HepG2 (cell line): ENCODE results near the gene SALL4. TPM values are rescaled to one million over a fixed set of nuclear protein-coding genes. Genes with fewer than 3 reads are reported as not detected.

Experiments used
- BCLAF1 ChIP-seq: fragments of 450-650 bp; IDR thresholded peaks from 2 replicates; pipeline ENCODE4 v1.6.1; 2017; ENCODE audit warnings: mild to moderate bottlenecking
- CCAR2 ChIP-seq: fragments of 200-400 bp; formaldehyde crosslinking; optimal IDR thresholded peaks from 2 replicates; pipeline ENCODE3; 2018; ENCODE audit warnings: low read depth, mild to moderate bottlenecking, low read length, moderate library complexity
- CHCHD3 ChIP-seq: sonication (generic); formaldehyde crosslinking; IDR thresholded peaks from 2 replicates; pipeline ENCODE4 v1.8.0; 2022; ENCODE audit warnings: mild to moderate bottlenecking, missing genetic modification reagents, moderate library complexity
- JUND ChIP-seq: sonication (generic); formaldehyde crosslinking; IDR thresholded peaks from 2 replicates; pipeline ENCODE4 v1.8.0; 2022; ENCODE audit warnings: mild to moderate bottlenecking, missing genetic modification reagents
- KAT8 ChIP-seq: IDR thresholded peaks from 2 replicates; pipeline ENCODE4 v1.6.1; 2016; ENCODE audit warnings: missing genetic modification reagents, missing compliant biosample characterization
- NFYB ChIP-seq: sonication (generic); formaldehyde crosslinking; IDR thresholded peaks from 2 replicates; pipeline ENCODE4 v1.4.0; 2020; ENCODE audit warnings: missing genetic modification reagents
- PBX3 ChIP-seq: sonication (generic); formaldehyde crosslinking; IDR thresholded peaks from 2 replicates; pipeline ENCODE4 v1.8.1; 2023; ENCODE audit warnings: missing genetic modification reagents, inconsistent platforms, borderline replicate concordance
- REXO4 ChIP-seq: sonication (generic); formaldehyde crosslinking; IDR thresholded peaks from 2 replicates; pipeline ENCODE4 v1.8.0; 2022; ENCODE audit warnings: missing genetic modification reagents, mild to moderate bottlenecking, borderline replicate concordance
- RORA ChIP-seq: sonication (generic); formaldehyde crosslinking; IDR thresholded peaks from 2 replicates; pipeline ENCODE4 v1.5.0; 2020; ENCODE audit warnings: mild to moderate bottlenecking, missing genetic modification reagents, moderate library complexity
- SALL1 ChIP-seq: sonication (generic); formaldehyde crosslinking; IDR thresholded peaks from 2 replicates; pipeline ENCODE4 v1.8.0; 2022; ENCODE audit warnings: mild to moderate bottlenecking, missing genetic modification reagents
- SMAD9 ChIP-seq: sonication (generic); formaldehyde crosslinking; IDR thresholded peaks from 2 replicates; pipeline ENCODE4 v1.5.1; 2020; ENCODE audit warnings: mild to moderate bottlenecking, missing genetic modification reagents
- TBP ChIP-seq: sonication (generic); formaldehyde crosslinking; IDR thresholded peaks from 2 replicates; pipeline ENCODE4 v1.5.0; 2020; ENCODE audit warnings: missing genetic modification reagents
- TCF7 ChIP-seq: sonication (generic); IDR thresholded peaks from 2 replicates; pipeline ENCODE4 v1.6.1; 2016; ENCODE audit warnings: antibody characterized with exemption, low read depth
- ZNF24 ChIP-seq: fragments of 450-650 bp; IDR thresholded peaks from 2 replicates; pipeline ENCODE4 v1.6.1; 2017; ENCODE audit warnings: antibody characterized with exemption, mild to moderate bottlenecking
- ZNF280B ChIP-seq: sonication (generic); formaldehyde crosslinking; IDR thresholded peaks from 2 replicates; pipeline ENCODE4 v1.5.0; 2020; ENCODE audit warnings: missing genetic modification reagents, mild to moderate bottlenecking, borderline replicate concordance
- ZNF609 ChIP-seq: sonication (generic); formaldehyde crosslinking; IDR thresholded peaks from 2 replicates; pipeline ENCODE4 v1.4.0; 2020; ENCODE audit warnings: mild to moderate bottlenecking, missing genetic modification reagents, borderline replicate concordance
- ZNF747 ChIP-seq: sonication (generic); formaldehyde crosslinking; IDR thresholded peaks from 2 replicates; pipeline ENCODE4 v1.8.1; 2023; ENCODE audit warnings: missing genetic modification reagents, mild to moderate bottlenecking, borderline replicate concordance
- ZNF761 ChIP-seq: sonication (generic); formaldehyde crosslinking; conservative IDR thresholded peaks from 2 replicates; pipeline ENCODE4 v1.4.0; 2020; ENCODE audit warnings: mild to moderate bottlenecking, missing genetic modification reagents
- ZZZ3 ChIP-seq: sonication (generic); formaldehyde crosslinking; IDR thresholded peaks from 2 replicates; pipeline ENCODE4 v1.4.0; 2020; ENCODE audit warnings: missing genetic modification reagents, mild to moderate bottlenecking, borderline replicate concordance
- polyA plus RNA-seq, 8 experiments: library from polyadenylated mRNA; depleted of rRNA in 3 of 8; stranded (reverse) in 7 of 8; unstranded in 1 of 8; fragments of >200 nt; fragmentation: Illumina TruSeq in 4 of 8; extraction: Trizol in 4 of 8; gene quantifications; 2 replicates each; pipeline versions ENCODE4 v1.2.1 to v1.2.3, GENCODE V29; 2011 to 2016; ENCODE audit warnings: low read depth in 4 of 8, missing spikeins in 1 of 8, mixed read lengths in 1 of 8; ENCODE audit not compliant: insufficient read depth in 1 of 8
- total RNA-seq, 5 experiments: library from RNA; depleted of rRNA; stranded (reverse); fragments of >200 nt; fragmentation: Illumina TruSeq; extraction: Trizol; gene quantifications; 2 replicates each; pipeline ENCODE4 v1.2.3, GENCODE V29; 2016; ENCODE audit warnings: low read depth in 1 of 5

The SALL4 gene
- total and polyA plus RNA-seq, 2 of the 13 experiments (the other 11 are each of a cell fraction or from before 2014, with no cell fraction given): 0.33 to 1.8 TPM

- no peak for TF ChIP-seq SMAD9 (CRISPR knock-in tag)
- TF ChIP-seq ZZZ3 (CRISPR knock-in tag): no peak
- TF ChIP-seq SALL1 (CRISPR knock-in tag): peak; percentile 97
- no peak for TF ChIP-seq TBP (CRISPR knock-in tag)
- no peak for TF ChIP-seq NFYB (CRISPR knock-in tag)
- no peak for TF ChIP-seq REXO4 (CRISPR knock-in tag)
- no peak for TF ChIP-seq JUND (CRISPR knock-in tag)
- TF ChIP-seq ZNF747: no peak
- no peak for TF ChIP-seq PBX3 (CRISPR knock-in tag)
- peak; percentile 88; the same call in 1 of the 2 replicates for TF ChIP-seq ZNF280B (CRISPR knock-in tag)
- no peak for TF ChIP-seq CCAR2
- 0 out of 2 replicates have a peak, but pooled peaks have one; percentile 49 for TF ChIP-seq KAT8 (CRISPR knock-in tag)
- no peak for TF ChIP-seq CHCHD3 (CRISPR knock-in tag)
- TF ChIP-seq TCF7: no peak
- TF ChIP-seq BCLAF1: no peak
- no peak for TF ChIP-seq ZNF761
- TF ChIP-seq RORA (CRISPR knock-in tag): no peak
- TF ChIP-seq ZNF24: no peak
- TF ChIP-seq ZNF609 (CRISPR knock-in tag): peak; percentile 36; the same call in 1 of the 2 replicates
Observed at GRCh38 chr20:51800060-51800871, 2.1 kb downstream of the SALL4 start (continued).
